ENCODE data around the gene FRMD5. TPM values are rescaled to one million over a fixed set of nuclear protein-coding genes. Genes with fewer than 3 reads are reported as not detected.
"Not testable (repeated sequence)": the region's sequence is repeated elsewhere in the genome, so short reads cannot be mapped to it uniquely, and the experiment has no call there.

FRMD5 gene
- total and polyA plus RNA-seq, 2 donors from 2014 or later: 0.32 to 0.41 TPM

- intact Hi-C loops (cut with DNase I): no loop called here
- Histone ChIP-seq H3K9ac (ENCODE audit: low read length in 3 of 3) (no peak overlapping the region), H3K4me1 (ENCODE audit: control insufficient read depth in 2 of 3, insufficient read depth in 2 of 3, low read depth in 1 of 3, low read length in 3 of 3) (no peaks in the 10 kb centered on the region), H3K27ac (ENCODE audit: low read depth in 2 of 2, low read length in 2 of 2) (no peak overlapping the region), H3K36me3 (ENCODE audit: control insufficient read depth in 2 of 3, insufficient read depth in 3 of 3, low read length in 3 of 3) (peaks cover 0 to 2% (median 0%) of the 10 kb centered on the region in 3 donors), H3K27me3 (ENCODE audit: control insufficient read depth, insufficient read depth, low read length) (no peaks in the 10 kb centered on the region), H3K4me3 (ENCODE audit: low read length in 3 of 3) (no peak overlapping the region), H3K9me3 (ENCODE audit: control insufficient read depth in 2 of 3, insufficient read depth in 1 of 3, low read length in 3 of 3) (no peaks in the 10 kb centered on the region)
- FAIRE-seq (no peak), DNase-seq (no peak)
- TF ChIP-seq CTCF (IDR thresholded peaks at IDR 0.05; ENCODE audit: borderline replicate concordance, extremely low read depth, insufficient read depth): no peak
These were observed 349.6 kb downstream of the FRMD5 start for GRCh38 chr15:43845421-43845820.

GRCh38 chr15:43832485-43832884 lies 362.6 kb downstream of the FRMD5 start:
- intact Hi-C loops (cut with DNase I); H3K4me1 ChIP-seq (ENCODE audit: control insufficient read depth in 2 of 3, insufficient read depth in 2 of 3, low read depth in 1 of 3, low read length in 3 of 3); H3K9ac ChIP-seq (ENCODE audit: low read length in 3 of 3); H3K4me3 ChIP-seq (ENCODE audit: low read length in 3 of 3); DNase-seq; H3K27me3 ChIP-seq (ENCODE audit: control insufficient read depth, insufficient read depth, low read length); H3K27ac ChIP-seq (ENCODE audit: low read depth in 2 of 2, low read length in 2 of 2); H3K36me3 ChIP-seq (ENCODE audit: control insufficient read depth in 2 of 3, insufficient read depth in 3 of 3, low read length in 3 of 3); FAIRE-seq; H3K9me3 ChIP-seq (ENCODE audit: control insufficient read depth in 2 of 3, insufficient read depth in 1 of 3, low read length in 3 of 3): not testable (repeated sequence)

GRCh38 chr15:43831519-43832052 lies 363.5 kb downstream of the FRMD5 start:
- H3K27ac ChIP-seq (ENCODE audit: low read depth in 2 of 2, low read length in 2 of 2); H3K4me1 ChIP-seq (ENCODE audit: control insufficient read depth in 2 of 3, insufficient read depth in 2 of 3, low read depth in 1 of 3, low read length in 3 of 3); H3K9ac ChIP-seq (ENCODE audit: low read length in 3 of 3); H3K27me3 ChIP-seq (ENCODE audit: control insufficient read depth, insufficient read depth, low read length); intact Hi-C loops (cut with DNase I); DNase-seq; H3K9me3 ChIP-seq (ENCODE audit: control insufficient read depth in 2 of 3, insufficient read depth in 1 of 3, low read length in 3 of 3); H3K4me3 ChIP-seq (ENCODE audit: low read length in 3 of 3); H3K36me3 ChIP-seq (ENCODE audit: control insufficient read depth in 2 of 3, insufficient read depth in 3 of 3, low read length in 3 of 3); FAIRE-seq: not testable (repeated sequence)

- FAIRE-seq; H3K36me3 ChIP-seq (ENCODE audit: control insufficient read depth in 2 of 3, insufficient read depth in 3 of 3, low read length in 3 of 3); intact Hi-C loops (cut with DNase I); H3K27me3 ChIP-seq (ENCODE audit: control insufficient read depth, insufficient read depth, low read length); H3K9me3 ChIP-seq (ENCODE audit: control insufficient read depth in 2 of 3, insufficient read depth in 1 of 3, low read length in 3 of 3); H3K4me1 ChIP-seq (ENCODE audit: control insufficient read depth in 2 of 3, insufficient read depth in 2 of 3, low read depth in 1 of 3, low read length in 3 of 3); H3K27ac ChIP-seq (ENCODE audit: low read depth in 2 of 2, low read length in 2 of 2); DNase-seq; H3K9ac ChIP-seq (ENCODE audit: low read length in 3 of 3); H3K4me3 ChIP-seq (ENCODE audit: low read length in 3 of 3): not testable (repeated sequence)
These were observed 364.3 kb downstream of the FRMD5 start for GRCh38 chr15:43830691-43831275.

- H3K9ac ChIP-seq (ENCODE audit: low read length in 3 of 3); intact Hi-C loops (cut with DNase I); H3K36me3 ChIP-seq (ENCODE audit: control insufficient read depth in 2 of 3, insufficient read depth in 3 of 3, low read length in 3 of 3); H3K4me3 ChIP-seq (ENCODE audit: low read length in 3 of 3); H3K27me3 ChIP-seq (ENCODE audit: control insufficient read depth, insufficient read depth, low read length); FAIRE-seq; H3K9me3 ChIP-seq (ENCODE audit: control insufficient read depth in 2 of 3, insufficient read depth in 1 of 3, low read length in 3 of 3); H3K4me1 ChIP-seq (ENCODE audit: control insufficient read depth in 2 of 3, insufficient read depth in 2 of 3, low read depth in 1 of 3, low read length in 3 of 3); DNase-seq; H3K27ac ChIP-seq (ENCODE audit: low read depth in 2 of 2, low read length in 2 of 2): not testable (repeated sequence)
These were observed 365.0 kb downstream of the FRMD5 start for GRCh38 chr15:43829951-43830540.
